H1 (cell line): ENCODE measurements around the gene GET3. TPM values are rescaled to one million over a fixed set of nuclear protein-coding genes. Genes with fewer than 3 reads are reported as not detected.

ENCODE experiments used
- CTCF ChIA-PET: fragments of 300-600 bp; sonication (Branson Sonifier 250); formaldehyde crosslinking; loops from one replicate; lab custom pipeline; 2021; ENCODE audit not compliant: partially characterized antibody; lab: Charles Lee
- POLR2A ChIA-PET: fragments of 300-600 bp; sonication (Branson Sonifier 250); formaldehyde crosslinking; loops from one replicate; lab custom pipeline; 2021; ENCODE audit warnings: inconsistent platforms; ENCODE audit not compliant: partially characterized antibody; lab: Charles Lee
- DNase-seq, 2 experiments: peaks; one replicate each; pipeline versions ENCODE4 v3.0.0 to v3.0.0-alpha.2; 2010 to 2022; ENCODE audit warnings: low spot score in 2 of 2, low read depth in 1 of 2, mixed read lengths in 1 of 2
- FAIRE-seq: peaks from 2 replicates; lab custom pipeline; 2011; peaks lifted over from hg19 to GRCh38; lab: Jason Lieb, UNC
- H2AFZ ChIP-seq: 2 replicates; pipeline ENCODE4 v1.8.1; 2012; ENCODE audit warnings: low read length, inconsistent platforms
- H2AK5ac ChIP-seq: 2 replicates; pipeline ENCODE4 v1.6.1; 2013; ENCODE audit warnings: low read depth, low read length
- H2BK120ac ChIP-seq: replicated peaks from 2 replicates; pipeline ENCODE3; 2013; ENCODE audit warnings: low read depth, low read length, inconsistent platforms
- H2BK12ac ChIP-seq: 2 replicates; pipeline ENCODE4 v1.6.1; 2013; ENCODE audit warnings: low read depth, low read length
- H2BK15ac ChIP-seq: 2 replicates; pipeline ENCODE4 v1.6.1; 2013; ENCODE audit warnings: low read length
- H2BK20ac ChIP-seq: 2 replicates; pipeline ENCODE4 v1.6.1; 2013; ENCODE audit warnings: low read length
- H2BK5ac ChIP-seq: 2 replicates; pipeline ENCODE4 v1.6.1; 2013; ENCODE audit warnings: low read depth, low read length
- H3K14ac ChIP-seq: 2 replicates; pipeline ENCODE4 v1.6.1; 2013; ENCODE audit warnings: inconsistent platforms; ENCODE audit not compliant: insufficient read length
- H3K18ac ChIP-seq: 2 replicates; pipeline ENCODE4 v1.6.1; 2013; ENCODE audit warnings: low read length; ENCODE audit errors: extremely low read depth
- H3K23ac ChIP-seq: 2 replicates; pipeline ENCODE4 v1.6.1; 2013; ENCODE audit warnings: inconsistent platforms; ENCODE audit not compliant: insufficient read length
- H3K23me2 ChIP-seq: 2 replicates; pipeline ENCODE4 v1.6.1; 2013; ENCODE audit warnings: low read depth, low read length
- H3K27ac ChIP-seq: 2 replicates; pipeline ENCODE4 v1.6.1; 2011; ENCODE audit warnings: low read depth, low read length, inconsistent platforms
- H3K27me3 ChIP-seq, 4 experiments: replicated peaks in 1 of 4; 1 replicate in 1 of 4; 2 replicates in 3 of 4; pipeline versions ENCODE4 v1.6.1 to v1.8.1; 2011 to 2013; ENCODE audit warnings: low read length in 3 of 4, mild to moderate bottlenecking in 3 of 4, inconsistent platforms in 2 of 4, mixed read lengths in 2 of 4, moderate library complexity in 1 of 4; ENCODE audit not compliant: control insufficient read depth in 3 of 4, insufficient read depth in 3 of 4; ENCODE audit errors: extremely low read depth in 1 of 4
- H3K36me3 ChIP-seq, 4 experiments: 2 replicates each; pipeline versions ENCODE4 v1.6.1 to v1.8.1; 2011 to 2013; ENCODE audit warnings: mild to moderate bottlenecking in 4 of 4, low read length in 3 of 4, moderate library complexity in 2 of 4, control low read depth in 1 of 4, inconsistent platforms in 1 of 4; ENCODE audit not compliant: insufficient read depth in 4 of 4, control insufficient read depth in 2 of 4
- H3K4ac ChIP-seq: replicated peaks from 2 replicates; pipeline ENCODE3; 2013; ENCODE audit warnings: low read length, low read depth, mixed read lengths, inconsistent platforms; ENCODE audit not compliant: insufficient read length
- H3K4me1 ChIP-seq, 4 experiments: replicated peaks in 1 of 4; 1 replicate in 1 of 4; 2 replicates in 3 of 4; pipeline versions ENCODE4 v1.6.1 to v1.8.1; 2011 to 2013; ENCODE audit warnings: low read length in 3 of 4, inconsistent platforms in 2 of 4, mixed read lengths in 1 of 4; ENCODE audit not compliant: insufficient read depth in 4 of 4, control insufficient read depth in 3 of 4
- H3K4me2 ChIP-seq, 2 experiments: 2 replicates each; pipeline versions ENCODE4 v1.6.1 to v1.8.1; 2011 to 2013; ENCODE audit warnings: low read depth in 2 of 2, low read length in 2 of 2, control low read depth in 1 of 2, inconsistent platforms in 1 of 2, mild to moderate bottlenecking in 1 of 2; ENCODE audit not compliant: insufficient read depth in 1 of 2
- H3K4me3 ChIP-seq, 4 experiments: fragments of 200-600, 300-600 bp in 1 of 4; sonication (generic), shearing (Covaris generic), sonication (Bioruptor Twin) in 1 of 4; 2 replicates each; pipeline versions ENCODE4 v1.5.1 to v1.8.1; 2011 to 2016; ENCODE audit warnings: low read length in 4 of 4, low read depth in 3 of 4, control low read depth in 2 of 4, inconsistent platforms in 2 of 4, mild to moderate bottlenecking in 2 of 4, mixed read lengths in 1 of 4, moderate library complexity in 1 of 4; ENCODE audit not compliant: insufficient read depth in 2 of 4; ENCODE audit errors: extremely low read depth in 1 of 4
- H3K56ac ChIP-seq: replicated peaks from 2 replicates; pipeline ENCODE3; 2013; ENCODE audit warnings: low read depth, mild to moderate bottlenecking, mixed read lengths, low read length, inconsistent platforms; ENCODE audit not compliant: insufficient read length
- H3K79me1 ChIP-seq: 2 replicates; pipeline ENCODE4 v1.6.1; 2013; ENCODE audit warnings: low read depth, low read length, control low read depth
- H3K79me2 ChIP-seq, 2 experiments: 2 replicates each; pipeline versions ENCODE4 v1.6.1 to v1.8.1; 2012 to 2013; ENCODE audit warnings: low read length in 2 of 2, mild to moderate bottlenecking in 2 of 2, inconsistent platforms in 1 of 2; ENCODE audit not compliant: insufficient read depth in 2 of 2, control insufficient read depth in 1 of 2
- H3K9ac ChIP-seq, 4 experiments: replicated peaks in 1 of 4; 1 replicate in 1 of 4; 2 replicates in 3 of 4; pipeline versions ENCODE4 v1.6.1 to v1.8.1; 2011 to 2013; ENCODE audit warnings: low read depth in 3 of 4, low read length in 3 of 4, control low read depth in 2 of 4, mild to moderate bottlenecking in 2 of 4, moderate library complexity in 2 of 4, inconsistent platforms in 1 of 4; ENCODE audit errors: extremely low read depth in 1 of 4
- H3K9me3 ChIP-seq, 2 experiments: 2 replicates each; pipeline versions ENCODE4 v1.6.1 to v1.8.1; 2012 to 2013; ENCODE audit warnings: mild to moderate bottlenecking in 2 of 2, moderate library complexity in 2 of 2, control low read depth in 1 of 2, inconsistent platforms in 1 of 2, low read depth in 1 of 2, low read length in 1 of 2, mixed read lengths in 1 of 2; ENCODE audit not compliant: insufficient read depth in 2 of 2
- H4K20me1 ChIP-seq, 2 experiments: replicated peaks in 1 of 2; 2 replicates each; pipeline versions ENCODE3 to v1.8.1; 2011 to 2013; ENCODE audit warnings: inconsistent platforms in 2 of 2, low read length in 2 of 2, mild to moderate bottlenecking in 1 of 2; ENCODE audit not compliant: insufficient read depth in 2 of 2, control insufficient read depth in 1 of 2
- H4K5ac ChIP-seq: 2 replicates; pipeline ENCODE4 v1.6.1; 2013; ENCODE audit warnings: low read length, low read depth, mixed read lengths, inconsistent platforms; ENCODE audit not compliant: insufficient read length
- H4K8ac ChIP-seq: 2 replicates; pipeline ENCODE4 v1.8.0; 2013; ENCODE audit warnings: mild to moderate bottlenecking, moderate library complexity, low read length, inconsistent platforms; ENCODE audit not compliant: insufficient read depth; ENCODE audit errors: extremely low read depth
- H4K91ac ChIP-seq: replicated peaks from 2 replicates; pipeline ENCODE3; 2013; ENCODE audit warnings: low read length, mixed read lengths, inconsistent platforms; ENCODE audit not compliant: insufficient read length
- CBX8 ChIP-seq: fragments of 300-800, 300-1000 bp; sonication (generic); IDR thresholded peaks from 2 replicates; pipeline ENCODE4 v1.7.1; 2016; ENCODE audit warnings: low read depth, low read length, borderline replicate concordance
- EGR1 ChIP-seq: IDR thresholded peaks from 2 replicates; pipeline ENCODE4 v1.6.1; 2011; ENCODE audit warnings: low read depth, low read length, borderline replicate concordance
- EZH2 ChIP-seq: fragments of 200-600 bp; sonication (generic); IDR thresholded peaks from 2 replicates; pipeline ENCODE4 v1.7.1; 2012; ENCODE audit warnings: low read depth, mild to moderate bottlenecking, moderate library complexity, low read length, inconsistent platforms; ENCODE audit not compliant: severe bottlenecking
- GTF2F1 ChIP-seq: IDR thresholded peaks from 2 replicates; pipeline ENCODE4 v1.6.1; 2012; ENCODE audit warnings: low read depth, low read length, improper control_type of control experiment, borderline replicate concordance
- JUN ChIP-seq: IDR thresholded peaks from 2 replicates; pipeline ENCODE4 v1.6.1; 2011; ENCODE audit warnings: low read depth, mild to moderate bottlenecking, improper control_type of control experiment, low read length
- POU5F1 ChIP-seq: IDR thresholded peaks from 2 replicates; pipeline ENCODE4 v1.6.1; 2011; ENCODE audit warnings: low read depth, mild to moderate bottlenecking, low read length, moderate library complexity
- SIN3A ChIP-seq, 2 experiments: IDR thresholded peaks in 1 of 2; conservative IDR thresholded peaks in 1 of 2; 2 replicates each; pipeline ENCODE4 v1.6.1; 2011 to 2012; ENCODE audit warnings: low read length in 2 of 2, improper control_type of control experiment in 1 of 2, low read depth in 1 of 2, mild to moderate bottlenecking in 1 of 2
- SIRT6 ChIP-seq: IDR thresholded peaks from one replicate; pipeline ENCODE4 v1.7.1; 2012; ENCODE audit warnings: low read length, inconsistent platforms
- TAF7 ChIP-seq: optimal IDR thresholded peaks from 2 replicates; pipeline ENCODE3; 2011; ENCODE audit warnings: low read depth, mild to moderate bottlenecking, inconsistent platforms, low read length, moderate library complexity, borderline replicate concordance
- TEAD4 ChIP-seq: IDR thresholded peaks from 2 replicates; pipeline ENCODE4 v1.6.1; 2012; ENCODE audit warnings: low read depth, low read length, inconsistent platforms, mixed read lengths
- WGBS, 2 experiments: shearing (Covaris generic) in 1 of 2; methylation state at CpG; one replicate each; pipeline versions ENCODE4 v1.1.6 to v1.1.7; 2013 to 2015; ENCODE audit warnings: low lambda C conversion rate in 2 of 2, mixed read lengths in 2 of 2, inconsistent platforms in 1 of 2, low coverage in 1 of 2, missing lambda C conversion rate in 1 of 2; ENCODE audit not compliant: insufficient replicate concordance in 2 of 2, insufficient coverage in 1 of 2, insufficient read length in 1 of 2; ENCODE audit errors: extremely low coverage in 1 of 2, missing lambda C conversion rate in 1 of 2; 5-methylcytosine and 5-hydroxymethylcytosine counted together
- polyA plus RNA-seq, 7 experiments: library from polyadenylated mRNA; depleted of rRNA in 3 of 7; stranded (reverse) in 5 of 7; unstranded in 2 of 7; fragments of >200 nt in 5 of 7; fragments of 200-250 nt in 2 of 7; gene quantifications; 1 replicate in 5 of 7; 2 replicates in 1 of 7; 4 replicates in 1 of 7; pipeline versions ENCODE4 v1.2.1 to v1.2.3, GENCODE V29; 2011 to 2013; ENCODE audit warnings: missing spikeins in 2 of 7, mixed read lengths in 2 of 7
- total RNA-seq: library from RNA; stranded (reverse); fragmentation: NEBNext Ultra II Directional; extraction: Animal tissue kit (Norgen Biotek cat#: 25700); gene quantifications from 2 replicates; pipeline ENCODE4 v1.2.1, GENCODE V29; 2021
- TF ChIP-seq, protein P1 (sequence below): IDR thresholded peaks from 2 replicates; pipeline ENCODE4 v1.6.1; 2011; ENCODE audit warnings: low read length, improper control_type of control experiment

Gene GET3
- total and polyA plus RNA-seq, 2 of the 8 experiments (the other 6 are each of a cell fraction or from before 2014, with no cell fraction given) = 105 to 297 TPM

DNA sequence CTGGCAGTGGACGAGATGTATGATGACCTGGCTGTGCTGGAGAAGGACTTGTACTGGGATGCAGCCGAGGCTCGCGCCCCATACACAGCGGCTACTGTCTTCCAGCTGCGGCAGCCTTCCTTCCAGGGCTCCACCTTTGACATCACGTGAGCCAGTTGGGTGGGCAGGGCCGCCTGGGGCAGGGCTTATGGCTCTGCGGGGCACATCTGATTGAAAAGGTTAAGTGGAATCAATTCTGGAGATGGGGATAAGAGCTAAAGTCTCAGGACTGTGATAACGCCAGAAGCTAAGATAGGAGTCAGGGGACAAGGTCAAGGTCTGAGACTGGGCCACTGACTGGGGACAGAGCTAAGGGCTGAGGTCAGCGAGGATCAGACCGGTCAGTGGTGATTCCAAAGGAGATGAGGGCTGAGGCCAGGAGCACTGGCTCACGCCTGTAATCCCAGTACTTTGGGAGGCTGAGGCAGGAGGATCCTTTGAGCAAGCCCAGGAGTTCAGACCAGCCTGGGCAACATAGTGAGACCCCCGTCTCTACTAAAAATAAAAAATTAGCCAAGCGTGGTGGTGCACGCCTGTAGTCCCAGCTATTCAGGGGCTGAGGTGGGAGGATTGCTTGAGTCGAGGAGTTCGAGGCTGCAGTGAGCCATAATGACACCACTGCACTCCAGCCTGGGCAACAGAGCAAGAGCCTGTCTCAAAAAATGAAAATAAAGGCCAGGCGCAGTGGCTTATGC lies 19.0 kb downstream of the GET3 start:
- no peak overlapping the region for H3K23ac ChIP-seq
- peaks cover 9% of the 10 kb centered on the region for H3K23me2 ChIP-seq
- no peaks in the 10 kb centered on the region for H3K79me2 ChIP-seq
- no peak overlapping the region for H2BK120ac ChIP-seq
- H3K9ac ChIP-seq = no peak overlapping the region
- H2BK20ac ChIP-seq = no peak overlapping the region
- no peak overlapping the region for H4K8ac ChIP-seq
- no peak overlapping the region for H2BK12ac ChIP-seq
- H3K27me3 ChIP-seq = no peaks in the 10 kb centered on the region; a peak in 3 of 7 replicates
- H2AK5ac ChIP-seq = no peak overlapping the region
- no peak for DNase-seq
- H3K4me3 ChIP-seq = no peak overlapping the region
- H3K4me1 ChIP-seq = peaks cover 0 to 9% (median 6%) of the 10 kb centered on the region in 4 experiments; a peak in 6 of 7 replicates
- ChIA-PET CTCF (interaction anchor here (0.6 to 17.5 kb wide), 7 partner anchors 11 to 149 kb away, joined by 3 to 288 read pairs (median 7); partner anchors contain the start of genes GCDH, GET3, JUNB and PRDX2), POLR2A (interaction anchor here (0.9 to 8.1 kb wide), 10 partner anchors 7 to 45 kb away, joined by 3 to 70 read pairs (median 8); partner anchors contain the start of genes PRDX2, THSD8, TNPO2 and TRIR)
- no peak overlapping the region for H3K18ac ChIP-seq
- H4K91ac ChIP-seq = no peak overlapping the region
- no peak overlapping the region for H2AFZ ChIP-seq
- no peak overlapping the region for H2BK5ac ChIP-seq
- no peaks in the 10 kb centered on the region for H4K20me1 ChIP-seq
- H3K9me3 ChIP-seq = no peaks in the 10 kb centered on the region
- no peak overlapping the region for H2BK15ac ChIP-seq
- no peak overlapping the region for H3K56ac ChIP-seq
- no peak overlapping the region for H3K14ac ChIP-seq
- no peaks in the 10 kb centered on the region; a peak in 1 of 8 replicates for H3K36me3 ChIP-seq
- no peak overlapping the region for H3K4me2 ChIP-seq
- H3K4ac ChIP-seq = no peak overlapping the region
- H3K79me1 ChIP-seq = no peaks in the 10 kb centered on the region
- no peak for FAIRE-seq
- 96% methylated on average over 19 of the region's 19 CpGs; no CpG with 5 or more reads in 1 of the 2 experiments for whole genome bisulfite sequencing, 2 experiments
- H4K5ac ChIP-seq = no peak overlapping the region
- no peak overlapping the region for H3K27ac ChIP-seq
- no peak for TF ChIP-seq EGR1
- no peak for TF ChIP-seq SIRT6
- no peak for TF ChIP-seq CBX8
- TF ChIP-seq, protein P1, sequence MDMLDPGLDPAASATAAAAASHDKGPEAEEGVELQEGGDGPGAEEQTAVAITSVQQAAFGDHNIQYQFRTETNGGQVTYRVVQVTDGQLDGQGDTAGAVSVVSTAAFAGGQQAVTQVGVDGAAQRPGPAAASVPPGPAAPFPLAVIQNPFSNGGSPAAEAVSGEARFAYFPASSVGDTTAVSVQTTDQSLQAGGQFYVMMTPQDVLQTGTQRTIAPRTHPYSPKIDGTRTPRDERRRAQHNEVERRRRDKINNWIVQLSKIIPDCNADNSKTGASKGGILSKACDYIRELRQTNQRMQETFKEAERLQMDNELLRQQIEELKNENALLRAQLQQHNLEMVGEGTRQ = no peak
- TF ChIP-seq EZH2 = no peak
- TF ChIP-seq POU5F1 = no peak
- TF ChIP-seq JUN = no peak
- no peak for TF ChIP-seq TEAD4
- TF ChIP-seq GTF2F1 = no peak
- no peak for TF ChIP-seq SIN3A (conservative IDR thresholded peaks at IDR 0.05 in 1 of 2, IDR thresholded peaks at IDR 0.05 in 1 of 2; ENCODE audit: low read depth in 1 of 2, low read length in 2 of 2)
- TF ChIP-seq TAF7 = no peak
